ENCODE results near the gene GRHL1.
"Not testable (repeated sequence)": the region's sequence is repeated elsewhere in the genome, so short reads cannot be mapped to it uniquely, and the experiment has no call there.

The GRHL1 gene

DNA sequence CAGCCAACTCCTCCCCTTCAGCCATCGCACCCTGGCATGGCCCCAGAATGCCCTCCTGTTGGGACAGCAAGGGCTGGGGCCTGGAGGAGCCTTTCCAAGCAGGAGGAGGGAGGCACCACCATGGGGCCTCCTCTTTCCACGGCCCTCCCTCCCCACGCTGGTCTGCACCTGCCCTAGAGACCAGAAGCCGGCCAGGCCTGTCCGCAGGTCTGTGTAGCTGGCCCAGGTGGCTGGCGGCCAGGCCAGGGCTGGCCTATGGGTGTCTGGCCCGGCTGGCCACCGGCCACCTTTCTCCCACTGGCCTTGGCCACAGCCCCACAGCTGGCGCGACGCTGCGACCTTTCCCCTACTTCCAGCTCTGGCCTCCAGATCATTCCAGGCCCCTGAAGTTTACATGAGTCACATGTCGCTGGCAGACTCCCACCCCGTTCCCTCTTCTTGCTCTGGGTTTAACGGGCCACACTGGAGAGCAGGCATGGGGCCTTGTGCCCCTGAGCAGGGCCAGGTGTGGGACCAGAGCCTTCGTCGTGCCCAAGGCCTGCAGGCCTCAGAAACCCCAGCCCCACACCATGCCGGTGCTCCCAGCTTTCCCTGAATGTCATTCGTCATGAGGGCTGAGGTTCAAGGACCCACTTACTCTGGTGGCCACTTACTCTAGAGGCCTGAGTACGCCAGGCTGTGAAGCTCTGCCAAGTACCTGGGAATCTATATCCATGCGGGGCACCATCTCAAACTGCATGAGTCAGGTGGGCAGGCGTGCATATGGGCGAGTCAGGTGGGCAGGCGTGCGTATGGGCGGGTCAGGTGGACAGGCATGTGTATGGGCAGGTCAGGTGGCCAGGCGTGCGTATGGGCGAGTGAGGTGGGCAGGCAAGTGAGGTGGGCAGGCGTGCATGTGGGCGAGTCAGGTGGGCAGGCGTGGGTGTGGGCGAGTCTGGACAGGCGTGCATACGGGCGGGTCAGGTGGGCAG is 58.6 kb downstream of the GRHL1 start:
- DNase-seq (ENCODE audit: low read depth), result peak; percentile 13

DNA sequence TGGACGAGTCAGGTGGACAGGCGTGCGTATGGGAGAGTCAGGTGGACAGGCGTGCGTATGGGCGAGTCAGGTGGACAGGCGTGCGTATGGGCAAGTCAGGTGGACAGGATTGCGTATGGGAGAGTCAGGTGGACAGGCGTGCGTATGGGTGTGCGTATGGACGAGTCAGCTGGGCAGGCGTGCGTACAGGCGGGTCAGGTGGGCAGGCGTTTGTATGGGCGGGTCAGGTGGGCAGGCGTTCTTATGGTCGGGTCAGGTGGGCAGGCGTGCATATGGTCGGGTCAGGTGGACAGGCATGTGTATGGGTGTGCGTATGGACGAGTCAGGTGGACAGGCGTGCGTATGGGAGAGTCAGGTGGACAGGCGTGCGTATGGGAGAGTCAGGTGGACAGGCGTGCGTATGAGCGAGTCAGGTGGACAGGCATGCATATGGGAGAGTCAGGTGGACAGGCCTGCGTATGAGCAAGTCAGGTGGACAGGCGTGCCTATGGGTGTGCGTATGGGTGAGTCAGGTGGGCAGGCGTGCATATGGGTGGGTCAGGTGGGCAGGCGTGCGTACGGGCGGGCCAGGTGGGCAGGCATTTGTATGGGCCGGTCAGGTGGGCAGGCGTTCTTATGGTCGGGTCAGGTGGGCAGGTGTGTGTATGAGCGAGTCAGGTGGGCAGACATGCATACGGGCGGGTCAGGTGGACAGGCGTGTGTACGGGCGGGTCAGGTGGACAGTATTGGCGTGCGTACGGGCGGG is 59.5 kb downstream of the GRHL1 start:
- DNase-seq (ENCODE audit: low read depth), result not testable (repeated sequence)

DNA sequence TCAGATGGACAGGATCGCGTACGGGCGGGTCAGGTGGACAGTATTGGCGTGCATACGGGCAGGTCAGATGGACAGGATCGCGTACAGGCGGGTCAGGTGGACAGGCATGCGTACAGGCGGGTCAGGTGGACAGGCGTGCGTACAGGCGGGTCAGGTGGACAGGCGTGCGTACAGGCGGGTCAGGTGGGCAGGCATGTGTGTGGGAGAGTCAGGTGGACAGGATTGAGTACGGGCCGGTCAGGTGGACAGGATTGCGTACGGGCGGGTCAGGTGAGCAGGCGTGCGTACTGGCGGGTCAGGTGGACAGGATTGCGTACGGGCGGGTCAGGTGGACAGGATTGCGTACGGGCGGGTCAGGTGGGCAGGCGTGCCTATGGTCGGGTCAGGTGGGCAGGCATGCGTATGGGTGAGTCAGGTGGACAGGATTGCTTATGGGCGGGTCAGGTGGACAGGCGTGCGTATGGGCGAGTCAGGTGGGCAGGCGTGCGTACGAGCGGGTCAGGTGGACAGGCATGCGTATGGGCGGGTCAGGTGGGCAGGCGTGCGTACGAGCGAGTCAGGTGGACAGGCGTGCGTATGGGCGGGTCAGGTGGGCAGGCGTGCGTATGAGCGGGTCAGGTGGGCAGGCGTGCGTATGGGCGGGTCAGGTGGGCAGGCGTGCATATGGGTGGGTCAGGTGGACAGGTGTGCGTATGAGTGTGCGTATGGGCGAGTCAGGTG is 60.3 kb downstream of the GRHL1 start:
- DNase-seq (ENCODE audit: low read depth), result not testable (repeated sequence)

DNA sequence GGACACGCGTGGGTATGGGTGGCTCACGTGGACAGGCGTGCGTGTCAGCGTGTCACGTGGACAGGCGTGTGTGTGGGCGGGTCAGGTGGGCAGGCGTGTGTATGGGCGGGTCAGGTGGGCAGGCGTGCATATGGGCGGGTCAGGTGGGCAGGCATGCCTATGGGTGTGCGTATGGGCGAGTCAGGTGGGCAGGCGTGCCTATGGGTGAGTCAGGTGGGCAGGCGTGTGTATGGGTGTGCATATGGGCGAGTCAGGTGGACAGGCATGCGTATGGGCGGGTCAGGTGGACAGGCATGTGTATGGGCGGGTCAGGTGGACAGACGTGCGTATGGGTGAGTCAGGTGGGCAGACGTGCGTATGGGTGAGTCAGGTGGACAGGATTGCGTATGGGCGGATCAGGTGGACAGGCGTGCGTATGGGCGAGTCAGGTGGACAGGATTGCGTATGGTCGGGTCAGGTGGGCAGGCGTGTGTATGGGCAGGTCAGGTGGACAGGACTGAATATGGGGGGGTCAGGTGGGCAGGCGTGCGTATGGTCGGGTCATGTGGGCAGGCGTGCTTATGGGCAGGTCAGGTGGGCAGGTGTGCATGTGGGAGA is 61.0 kb downstream of the GRHL1 start:
- DNase-seq (ENCODE audit: low read depth), result not testable (repeated sequence)

DNA sequence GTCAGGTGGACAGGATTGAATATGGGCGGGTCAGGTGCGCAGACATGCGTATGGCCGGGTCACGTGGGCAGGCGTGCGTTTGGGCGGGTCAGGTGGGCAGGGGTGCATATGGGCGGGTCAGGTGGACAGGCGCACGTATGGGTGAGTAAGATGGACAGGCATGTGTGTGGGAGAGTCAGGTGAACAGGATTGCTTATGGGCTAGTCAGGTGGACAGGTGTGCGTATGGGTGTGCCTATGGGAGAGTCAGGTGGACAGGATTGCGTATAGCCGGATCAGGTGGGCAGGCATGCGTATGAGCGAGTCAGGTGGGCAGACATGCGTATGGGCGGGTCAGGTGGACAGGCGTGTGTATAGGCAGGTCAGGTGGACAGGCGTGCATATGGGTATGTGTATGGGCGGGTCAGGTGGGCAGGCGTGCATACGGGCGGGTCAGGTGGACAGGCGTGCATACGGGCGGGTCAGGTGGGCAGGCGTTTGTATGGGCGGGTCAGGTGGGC is 61.5 kb downstream of the GRHL1 start:
- DNase-seq (ENCODE audit: low read depth), result no peak

DNA sequence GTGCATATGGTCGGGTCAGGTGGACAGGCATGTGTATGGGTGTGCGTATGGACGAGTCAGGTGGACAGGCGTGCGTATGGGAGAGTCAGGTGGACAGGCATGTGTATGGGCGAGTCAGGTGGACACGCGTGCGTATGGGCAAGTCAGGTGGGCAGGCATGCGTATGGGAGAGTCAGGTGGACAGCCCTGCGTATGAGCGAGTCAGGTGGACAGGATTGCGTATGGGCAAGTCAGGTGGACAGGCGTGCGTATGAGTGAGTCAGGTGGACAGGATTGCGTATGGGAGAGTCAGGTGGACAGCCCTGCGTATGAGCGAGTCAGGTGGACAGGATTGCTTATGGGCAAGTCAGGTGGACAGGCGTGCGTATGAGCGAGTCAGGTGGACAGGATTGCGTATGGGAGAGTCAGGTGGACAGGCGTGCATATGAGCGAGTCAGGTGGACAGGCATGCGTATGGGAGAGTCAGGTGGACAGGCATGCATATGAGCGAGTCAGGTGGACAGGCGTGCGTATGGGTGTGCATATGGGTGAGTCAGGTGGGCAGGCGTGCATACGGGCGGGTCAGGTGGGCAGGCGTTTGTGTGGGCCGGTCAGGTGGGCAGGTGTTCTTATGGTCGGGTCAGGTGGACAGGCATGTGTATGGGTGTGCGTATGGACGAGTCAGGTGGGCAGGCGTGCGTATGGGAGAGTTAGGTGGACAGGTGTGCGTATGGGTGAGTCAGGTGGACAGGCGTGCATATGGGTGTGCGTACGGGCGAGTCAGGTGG is 62.3 kb downstream of the GRHL1 start:
- not testable (repeated sequence) for DNase-seq (ENCODE audit: low read depth)

DNA sequence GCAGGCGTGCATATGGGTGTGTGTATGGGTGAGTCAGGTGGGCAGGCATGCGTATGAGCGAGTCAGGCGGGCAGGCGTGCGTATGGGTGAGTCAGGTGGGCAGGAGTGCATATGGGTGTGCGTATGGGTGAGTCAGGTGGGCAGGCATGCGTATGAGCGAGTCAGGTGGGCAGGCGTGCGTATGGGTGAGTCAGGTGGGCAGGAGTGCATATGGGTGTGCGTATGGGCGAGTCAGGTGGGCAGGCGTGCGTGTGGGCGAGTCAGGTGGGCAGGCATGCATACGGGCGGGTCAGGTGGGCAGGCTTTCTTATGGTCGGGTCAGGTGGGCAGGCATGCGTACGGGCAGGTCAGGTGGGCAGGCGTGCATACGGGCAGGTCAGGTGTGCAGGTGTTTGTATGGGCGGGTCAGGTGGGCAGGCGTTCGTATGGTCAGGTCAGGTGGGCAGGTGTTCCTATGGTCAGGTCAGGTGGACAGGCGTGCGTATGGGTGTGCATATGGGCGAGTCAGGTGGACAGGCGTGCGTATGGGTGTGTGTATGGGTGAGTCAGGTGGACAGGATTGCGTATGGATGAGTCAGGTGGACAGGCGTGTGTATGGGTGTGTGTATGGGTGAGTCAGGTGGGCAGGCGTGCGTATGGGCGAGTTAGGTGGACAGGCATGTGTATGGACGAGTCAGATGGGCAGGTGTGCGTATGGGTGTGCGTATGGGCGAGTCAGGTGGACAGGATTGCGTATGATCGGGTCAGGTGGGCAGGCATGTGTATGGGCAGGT is 63.1 kb downstream of the GRHL1 start:
- no peak for DNase-seq (ENCODE audit: low read depth)

DNA sequence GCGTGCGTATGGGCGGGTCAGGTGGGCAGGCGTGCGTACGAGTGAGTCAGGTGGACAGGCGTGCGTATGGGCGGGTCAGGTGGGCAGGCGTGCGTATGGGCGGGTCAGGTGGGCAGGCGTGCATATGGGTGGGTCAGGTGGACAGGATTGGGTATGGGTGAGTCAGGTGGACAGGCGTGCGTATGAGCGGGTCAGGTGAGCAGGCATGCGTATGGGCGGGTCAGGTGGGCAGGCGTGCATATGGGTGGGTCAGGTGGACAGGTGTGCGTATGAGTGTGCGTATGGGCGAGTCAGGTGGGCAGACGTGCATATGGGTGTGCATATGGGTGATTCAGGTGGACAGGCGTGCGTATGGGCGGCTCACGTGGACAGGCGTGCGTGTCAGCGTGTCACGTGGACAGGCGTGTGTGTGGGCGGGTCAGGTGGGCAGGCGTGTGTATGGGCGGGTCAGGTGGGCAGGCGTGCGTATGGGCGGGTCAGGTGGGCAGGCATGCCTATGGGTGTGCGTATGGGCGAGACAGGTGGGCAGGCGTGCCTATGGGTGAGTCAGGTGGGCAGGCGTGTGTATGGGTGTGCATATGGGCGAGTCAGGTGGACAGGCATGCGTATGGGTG is 64.0 kb downstream of the GRHL1 start:
- DNase-seq (ENCODE audit: low read depth), result not testable (repeated sequence)

DNA sequence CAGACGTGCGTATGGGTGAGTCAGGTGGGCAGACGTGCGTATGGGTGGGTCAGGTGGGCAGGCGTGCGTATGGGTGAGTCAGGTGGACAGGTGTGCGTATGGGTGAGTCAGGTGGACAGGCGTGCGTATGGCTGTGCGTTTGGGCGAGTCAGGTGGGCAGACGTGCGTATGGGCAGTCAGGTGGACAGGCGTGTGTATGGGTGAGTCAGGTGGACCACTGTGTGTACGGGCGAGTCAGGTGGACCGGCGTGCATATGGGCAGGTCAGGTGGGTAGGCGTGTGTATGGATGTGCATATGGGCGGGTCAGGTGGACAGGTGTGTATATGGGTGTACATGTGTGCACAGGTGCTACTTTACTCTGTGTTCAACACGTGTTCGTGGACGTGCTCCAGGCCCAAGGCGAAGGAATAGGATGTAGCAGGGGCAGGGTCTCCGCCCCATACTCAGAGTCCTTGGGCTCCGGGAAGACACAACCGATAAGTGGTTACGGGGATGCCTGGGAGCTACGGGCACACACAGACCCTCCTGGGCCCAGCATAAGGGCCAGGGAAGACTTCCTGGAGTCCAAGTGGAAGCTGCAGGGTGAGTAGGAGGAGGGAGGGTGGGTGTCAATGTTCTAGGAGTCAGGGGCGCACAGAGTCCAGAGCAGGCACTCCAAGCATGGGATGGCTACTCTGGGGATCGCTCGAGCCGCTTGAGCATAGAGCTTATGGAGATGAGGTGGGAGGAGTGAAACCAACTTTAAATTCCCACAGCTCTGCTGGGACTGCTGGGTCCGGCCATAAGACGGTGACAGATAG is 64.7 kb downstream of the GRHL1 start:
- no peak for DNase-seq (ENCODE audit: low read depth)

DNA sequence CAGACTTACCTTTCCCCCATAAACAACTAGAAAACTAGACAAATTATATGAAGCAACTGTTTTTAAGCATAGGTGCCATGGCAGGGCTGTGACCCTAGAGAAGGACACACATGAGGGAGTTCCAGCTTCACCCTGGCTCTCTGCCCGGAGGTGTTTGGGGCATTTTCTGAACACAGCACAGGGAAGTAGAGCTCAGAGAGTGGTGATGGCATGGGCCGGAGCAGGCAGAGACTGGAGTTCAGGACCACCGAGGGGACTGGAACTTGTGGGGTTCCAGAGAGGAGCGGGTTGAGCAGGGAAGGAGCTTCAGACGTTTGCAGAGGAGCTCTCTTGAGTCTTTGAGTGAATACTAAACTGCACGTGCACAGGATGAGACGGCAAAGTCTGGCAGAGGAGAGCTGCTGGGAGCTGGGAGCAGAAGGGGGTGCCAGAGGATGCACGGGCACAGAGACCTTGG is 65.3 kb downstream of the GRHL1 start:
- DNase-seq (ENCODE audit: low read depth), result no peak

DNA sequence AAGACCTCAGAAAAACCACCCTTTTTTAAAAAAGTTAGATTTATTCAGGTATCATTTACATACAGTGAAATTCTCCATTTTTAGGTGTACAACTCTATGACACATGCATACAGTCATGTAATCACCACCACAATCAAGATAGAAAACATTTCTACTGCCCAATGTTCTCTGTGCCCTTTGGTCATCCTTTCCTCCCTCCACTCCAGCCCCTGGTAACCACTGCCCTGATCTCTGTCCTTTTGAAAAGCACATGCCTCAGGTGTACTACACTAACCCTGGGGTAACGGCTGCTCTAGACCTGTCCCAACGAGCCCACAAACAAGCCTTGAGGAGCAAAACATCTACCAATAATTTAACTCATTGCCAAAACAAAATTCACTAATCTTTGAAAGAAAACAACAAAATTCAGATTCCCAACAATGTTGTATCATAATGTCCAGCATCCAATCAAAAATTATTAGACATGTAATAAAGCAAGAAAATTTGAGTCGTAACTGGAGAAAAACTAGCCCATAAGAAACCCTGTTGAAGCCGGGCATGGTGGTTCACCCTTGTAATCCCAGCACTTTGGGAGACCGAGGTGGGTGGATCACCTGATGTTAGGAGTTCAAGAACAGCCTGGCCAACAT is 65.9 kb downstream of the GRHL1 start:
- no peak for DNase-seq (ENCODE audit: low read depth)

DNA sequence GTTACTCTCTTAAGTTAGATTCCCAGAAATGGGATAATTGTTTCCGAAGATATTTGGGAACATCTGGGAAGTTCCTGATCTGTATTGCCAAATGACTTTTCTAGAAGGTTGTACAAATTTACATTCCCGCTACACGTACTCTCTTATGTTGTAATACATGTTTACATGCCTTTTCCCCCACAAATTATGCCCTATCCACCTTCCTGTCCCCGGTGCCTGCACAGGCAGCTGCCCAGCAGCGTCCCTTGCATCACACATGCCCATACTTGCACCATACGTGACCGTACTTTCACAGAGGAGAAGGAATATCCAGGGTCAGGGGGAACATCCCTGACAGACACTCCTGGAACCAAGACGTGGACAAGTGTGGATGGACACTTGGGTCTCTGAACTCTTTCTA is 67.7 kb downstream of the GRHL1 start:
- peak; percentile 28 for DNase-seq (ENCODE audit: low read depth)

DNA sequence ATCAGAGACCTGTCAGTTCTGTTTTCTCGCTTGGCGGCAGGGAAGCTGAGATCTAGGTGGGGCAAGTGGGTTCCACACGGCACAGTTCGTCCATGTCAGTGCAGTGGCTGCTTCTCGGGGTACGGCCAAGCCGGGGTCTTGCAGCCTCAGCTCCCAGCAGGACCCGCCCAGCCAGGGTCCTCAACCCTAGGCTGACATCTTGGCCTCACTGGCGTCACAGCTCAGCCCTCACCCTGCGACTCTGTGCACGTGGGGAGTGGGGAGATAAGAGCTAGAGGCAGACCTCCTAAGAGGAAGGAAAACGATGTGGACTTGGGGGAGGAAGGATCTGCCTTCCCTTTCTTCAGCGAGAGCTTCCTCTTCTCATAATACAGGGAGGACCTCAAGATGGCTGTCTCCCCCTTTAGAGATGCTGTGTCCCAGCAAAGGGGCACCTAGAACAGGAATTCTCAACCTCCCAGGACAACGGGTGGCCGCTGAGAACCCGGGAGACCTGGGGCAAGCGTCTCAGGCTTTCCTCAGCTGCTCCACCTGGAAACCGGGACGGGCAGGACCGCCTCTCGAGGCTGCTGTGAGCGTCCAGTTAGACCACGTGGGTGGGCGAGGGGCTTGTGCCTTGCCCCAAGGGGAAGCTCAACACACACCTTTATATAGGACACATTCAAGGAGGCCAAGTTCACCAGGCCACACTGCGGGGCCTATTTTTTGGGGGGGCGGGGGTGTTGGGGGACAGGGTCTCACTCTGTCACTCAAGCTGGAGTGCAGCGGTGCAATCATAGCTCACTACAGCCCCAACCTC is 68.3 kb downstream of the GRHL1 start:
- no peak for DNase-seq (ENCODE audit: low read depth)

DNA sequence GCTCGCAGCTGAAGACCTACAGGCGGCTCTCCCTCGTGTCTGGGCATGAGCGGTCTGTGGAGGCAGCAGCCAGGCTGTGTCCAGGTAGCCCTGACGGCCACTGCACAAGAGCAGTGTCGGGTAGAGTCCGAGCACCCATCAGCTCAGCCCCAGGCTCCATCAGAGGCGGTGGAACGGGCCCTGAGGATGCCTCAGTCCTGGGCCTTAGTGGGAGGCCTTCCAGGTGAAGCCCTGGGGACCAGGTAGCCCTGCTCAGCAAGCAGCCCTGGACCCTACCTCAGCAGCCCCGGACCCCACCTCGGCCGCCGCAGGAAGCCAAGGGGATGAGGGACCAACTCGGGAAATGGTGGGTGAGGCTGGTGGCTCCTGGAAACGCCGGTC is 70.5 kb downstream of the GRHL1 start:
- DNase-seq (ENCODE audit: low read depth), result no peak

DNA sequence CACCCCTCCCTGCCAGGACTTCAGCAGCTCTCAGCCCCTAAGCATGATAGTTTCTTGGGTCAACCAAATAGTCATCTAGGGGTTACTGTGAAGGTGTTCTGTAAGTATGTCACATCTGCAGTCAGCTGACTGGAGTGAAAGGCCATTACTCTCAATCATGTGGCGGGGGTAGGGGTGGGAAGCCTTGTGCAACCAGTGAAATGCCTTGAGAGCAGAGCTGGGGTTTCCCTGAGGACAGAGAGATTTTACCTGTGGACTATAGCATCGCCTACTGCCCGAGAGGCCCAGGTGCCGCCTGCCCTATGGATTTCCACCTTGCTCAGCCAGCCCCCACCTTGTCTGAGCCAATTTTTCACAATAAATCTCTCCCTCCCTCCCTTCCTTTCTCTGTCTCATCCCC is 71.0 kb downstream of the GRHL1 start:
- no peak for DNase-seq (ENCODE audit: low read depth)

DNA sequence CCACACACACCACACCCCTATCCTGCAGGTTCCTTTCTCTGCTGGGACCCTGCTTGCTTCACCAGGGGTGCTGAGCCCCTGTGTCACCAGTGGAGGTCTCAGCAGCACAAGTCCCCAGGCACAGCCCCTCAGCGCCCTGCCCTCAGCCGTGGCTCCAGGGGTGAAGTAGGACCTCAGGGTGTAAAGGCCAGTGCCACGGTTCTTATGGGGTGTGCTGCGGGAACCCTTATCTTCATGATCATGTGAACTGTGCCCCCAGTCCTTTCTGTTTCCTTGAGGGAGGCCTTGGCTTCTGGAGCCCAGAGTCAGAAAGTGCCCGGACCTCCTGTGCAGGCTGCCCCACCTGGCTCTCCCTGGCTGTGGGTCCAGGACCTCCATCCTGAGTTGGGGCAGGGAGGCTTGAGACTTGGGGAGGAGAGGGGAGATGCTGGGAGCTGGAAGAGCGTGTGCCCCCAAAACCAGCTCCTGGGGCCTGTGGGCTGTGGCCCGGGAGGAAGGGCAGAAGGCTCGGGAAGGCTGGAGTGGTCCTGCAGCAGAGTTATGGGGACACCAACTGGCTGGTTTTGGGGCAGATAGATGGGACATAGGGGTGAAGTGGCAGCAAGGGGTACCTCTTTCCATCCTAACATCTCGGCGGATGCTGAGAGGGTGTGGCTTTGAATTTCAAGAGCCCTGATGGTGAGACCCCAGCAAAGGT is 71.6 kb downstream of the GRHL1 start:
- no peak for DNase-seq (ENCODE audit: low read depth)
